PC-9 (cell line): Measurements from ENCODE around the gene AHI1.

Source experiments
- CTCF ChIP-seq: fragments of 200-600 bp; sonication (generic); conservative IDR thresholded peaks from 2 replicates; pipeline ENCODE4 v1.6.1; 2017; ENCODE audit warnings: mixed run types, antibody characterized with exemption, mild to moderate bottlenecking, moderate library complexity
- EZH2 ChIP-seq: fragments of 200-600 bp; sonication (generic); IDR thresholded peaks from 2 replicates; pipeline ENCODE4 v1.8.0; 2017; ENCODE audit warnings: antibody characterized with exemption, low read depth

GRCh38 chr6:135464634-135465033 lies 32.9 kb downstream of the AHI1 start:
- TF ChIP-seq CTCF = no peak
- TF ChIP-seq EZH2 = no peak
